ENCODE results near the gene ZNF605. TPM values are rescaled to one million over a fixed set of nuclear protein-coding genes. Genes with fewer than 3 reads are reported as not detected.
"Not testable (repeated sequence)": the region's sequence is repeated elsewhere in the genome, so short reads cannot be mapped to it uniquely, and the experiment has no call there.

ZNF605 gene
- total RNA-seq, 4 donors from 2014 or later = 4.9 to 18.3 (median 6.3) TPM

GRCh38 chr12:132886529-132887477 is 69.3 kb downstream of the ZNF605 start:
- Histone ChIP-seq H3K27ac (peak overlapping the region; percentile 95), H3K4me1 (peaks cover 15% of the 10 kb centered on the region), H3K4me3 (peak overlapping the region; percentile 79), H3K27me3 (no peaks in the 10 kb centered on the region), H3K9me3 (no peaks in the 10 kb centered on the region), H3K36me3 (peaks cover 23% of the 10 kb centered on the region)
- peak in 1 of 2 donors; percentile 70 for DNase-seq (ENCODE audit: low spot score in 2 of 2)
- TF ChIP-seq CTCF (IDR thresholded peaks at IDR 0.05) (no peak), EP300 (IDR thresholded peaks at IDR 0.05) (no peak), POLR2A (IDR thresholded peaks at IDR 0.05) (no peak), POLR2AphosphoS5 (IDR thresholded peaks at IDR 0.05) (no peak)
- WGBS = 29% methylated on average over 18 of the region's 64 CpGs

- WGBS = 94% methylated on average over 7 of the region's 7 CpGs
- Histone ChIP-seq H3K9me3 (no peaks in the 10 kb centered on the region), H3K4me3 (no peak overlapping the region), H3K4me1 (peaks cover 11% of the 10 kb centered on the region), H3K36me3 (peaks cover 43% of the 10 kb centered on the region), H3K27ac (no peak overlapping the region), H3K27me3 (no peaks in the 10 kb centered on the region)
- no peak for TF ChIP-seq CTCF (IDR thresholded peaks at IDR 0.05)
- no peak for TF ChIP-seq POLR2AphosphoS5 (IDR thresholded peaks at IDR 0.05)
- no peak for TF ChIP-seq EP300 (IDR thresholded peaks at IDR 0.05)
- no peak for TF ChIP-seq POLR2A (IDR thresholded peaks at IDR 0.05)
- no peak for DNase-seq (ENCODE audit: low spot score in 2 of 2)
These were observed 74.3 kb downstream of the ZNF605 start for GRCh38 chr12:132881818-132882217.

- not testable (repeated sequence) for H3K4me3 ChIP-seq; H3K27ac ChIP-seq; H3K9me3 ChIP-seq; H3K4me1 ChIP-seq; DNase-seq (ENCODE audit: low spot score in 2 of 2); H3K27me3 ChIP-seq
- H3K36me3 ChIP-seq = peaks cover 92% of the 10 kb centered on the region
- WGBS = 88% methylated on average over 14 of the region's 21 CpGs
These were observed 81.5 kb downstream of the ZNF605 start for GRCh38 chr12:132874620-132875019.

GRCh38 chr12:132874175-132874574 is 81.9 kb downstream of the ZNF605 start:
- peaks cover 96% of the 10 kb centered on the region for H3K36me3 ChIP-seq
- DNase-seq (ENCODE audit: low spot score in 2 of 2) = no peak
- 98% methylated on average over 7 of the region's 11 CpGs for WGBS

GRCh38 chr12:132873724-132874123 is 82.4 kb downstream of the ZNF605 start:
- no peak for TF ChIP-seq POLR2A (IDR thresholded peaks at IDR 0.05)
- no peak for TF ChIP-seq CTCF (IDR thresholded peaks at IDR 0.05)
- no peak for TF ChIP-seq POLR2AphosphoS5 (IDR thresholded peaks at IDR 0.05)
- no peak for TF ChIP-seq EP300 (IDR thresholded peaks at IDR 0.05)
- peaks cover 95% of the 10 kb centered on the region for H3K36me3 ChIP-seq
- WGBS = 93% methylated on average over 10 of the region's 10 CpGs
- H3K27ac ChIP-seq = no peak overlapping the region
- no peaks in the 10 kb centered on the region for H3K9me3 ChIP-seq
- H3K4me3 ChIP-seq = no peak overlapping the region
- H3K27me3 ChIP-seq = no peaks in the 10 kb centered on the region
- DNase-seq (ENCODE audit: low spot score in 2 of 2) = no peak
- H3K4me1 ChIP-seq = no peaks in the 10 kb centered on the region

More at GRCh38 chr12:132874175-132874574, 81.9 kb downstream of the ZNF605 start:
- H3K4me3 ChIP-seq = no peak overlapping the region
- no peaks in the 10 kb centered on the region for H3K9me3 ChIP-seq
- no peaks in the 10 kb centered on the region for H3K4me1 ChIP-seq
- TF ChIP-seq CTCF (IDR thresholded peaks at IDR 0.05) = no peak
- TF ChIP-seq POLR2AphosphoS5 (IDR thresholded peaks at IDR 0.05) = no peak
- TF ChIP-seq POLR2A (IDR thresholded peaks at IDR 0.05) = no peak
- H3K27ac ChIP-seq = no peak overlapping the region
- H3K27me3 ChIP-seq = no peaks in the 10 kb centered on the region
